HEK293 (cell line): ENCODE data around the gene NLGN2.

Experiments used
- CTCF ChIA-PET: fragments of 350-600 bp; formaldehyde crosslinking; extraction: SDS; loops from one replicate; lab custom pipeline; 2021; ENCODE audit warnings: antibody characterized with exemption; lab: Yijun Ruan, JAX
- POLR2A ChIA-PET: fragments of 300-600 bp; formaldehyde crosslinking; extraction: SDS; loops from one replicate; lab custom pipeline; 2020; ENCODE audit warnings: antibody characterized with exemption, inconsistent platforms; lab: Yijun Ruan, JAX
- H3K27ac ChIP-seq: fragments of 200-500 bp; sonication (Bioruptor generic); 2 replicates; pipeline ENCODE4 v1.5.1; 2014; ENCODE audit warnings: low read depth, low read length, control low read depth, inconsistent platforms; ENCODE audit errors: extremely low read depth
- H3K36me3 ChIP-seq, 2 experiments: fragments of 200-500 bp in 1 of 2; sonication (Bioruptor generic) in 1 of 2; 1 replicate in 1 of 2; 2 replicates in 1 of 2; pipeline ENCODE4 v1.5.1; 2014 to 2017; ENCODE audit warnings: inconsistent platforms in 2 of 2, low read length in 2 of 2; ENCODE audit not compliant: control insufficient read depth in 2 of 2, insufficient read depth in 1 of 2
- H3K4me1 ChIP-seq: fragments of 200-500 bp; sonication (Bioruptor generic); 2 replicates; pipeline ENCODE4 v1.5.1; 2014; ENCODE audit warnings: mild to moderate bottlenecking, low read length, inconsistent platforms; ENCODE audit not compliant: control insufficient read depth, insufficient read depth
- H3K4me3 ChIP-seq: 2 replicates; pipeline ENCODE4 v1.5.1; 2011; ENCODE audit warnings: low read depth, mild to moderate bottlenecking, control low read depth, low read length, moderate library complexity
- H3K9me3 ChIP-seq: fragments of 200-500 bp; sonication (Bioruptor generic); 2 replicates; pipeline ENCODE4 v1.5.1; 2014; ENCODE audit warnings: low read depth, low read length, inconsistent platforms; ENCODE audit not compliant: control insufficient read depth, insufficient read depth
- BCL11A ChIP-seq: fragments of 450-650 bp; formaldehyde crosslinking; IDR thresholded peaks from 2 replicates; pipeline ENCODE4 v1.5.1; 2016; ENCODE audit warnings: low read depth, missing biosample characterization, missing genetic modification characterization
- GLIS1 ChIP-seq: fragments of 450-650 bp; formaldehyde crosslinking; IDR thresholded peaks from 2 replicates; pipeline ENCODE4 v1.5.1; 2016; ENCODE audit warnings: missing biosample characterization, missing genetic modification characterization
- HOXD13 ChIP-seq: sonication (generic); formaldehyde crosslinking; IDR thresholded peaks from 2 replicates; pipeline ENCODE4 v1.8.0; 2022; ENCODE audit warnings: missing genetic modification reagents, borderline replicate concordance
- KLF8 ChIP-seq: fragments of 450-650 bp; formaldehyde crosslinking; IDR thresholded peaks from 2 replicates; pipeline ENCODE4 v1.5.1; 2016; ENCODE audit warnings: missing biosample characterization, missing genetic modification characterization
- SCRT1 ChIP-seq: fragments of 450-650 bp; formaldehyde crosslinking; IDR thresholded peaks from 2 replicates; pipeline ENCODE4 v1.5.1; 2016; ENCODE audit warnings: missing biosample characterization, missing genetic modification characterization, borderline replicate concordance
- WT1 ChIP-seq: fragments of 450-650 bp; formaldehyde crosslinking; IDR thresholded peaks from 2 replicates; pipeline ENCODE4 v1.5.1; 2016; ENCODE audit warnings: missing biosample characterization, missing genetic modification characterization
- ZFP3 ChIP-seq: fragments of 450-650 bp; formaldehyde crosslinking; IDR thresholded peaks from 2 replicates; pipeline ENCODE4 v1.5.1; 2016; ENCODE audit warnings: low read depth, missing biosample characterization, missing genetic modification characterization
- ZFP69B ChIP-seq: fragments of 450-650 bp; formaldehyde crosslinking; IDR thresholded peaks from 2 replicates; pipeline ENCODE4 v1.5.1; 2016; ENCODE audit warnings: missing biosample characterization, missing genetic modification characterization
- ZNF2 ChIP-seq: fragments of 450-650 bp; formaldehyde crosslinking; IDR thresholded peaks from 2 replicates; pipeline ENCODE4 v1.5.1; 2016; ENCODE audit warnings: missing biosample characterization, missing genetic modification characterization
- ZNF202 ChIP-seq: fragments of 450-650 bp; formaldehyde crosslinking; IDR thresholded peaks from 2 replicates; pipeline ENCODE4 v1.5.1; 2016; ENCODE audit warnings: missing biosample characterization, missing genetic modification characterization, borderline replicate concordance
- ZNF292 ChIP-seq: fragments of 450-650 bp; formaldehyde crosslinking; IDR thresholded peaks from 2 replicates; pipeline ENCODE4 v1.5.1; 2016; ENCODE audit warnings: low read depth, missing biosample characterization, missing genetic modification characterization, borderline replicate concordance
- ZNF302 ChIP-seq: fragments of 450-650 bp; formaldehyde crosslinking; IDR thresholded peaks from 2 replicates; pipeline ENCODE4 v1.5.1; 2016; ENCODE audit warnings: missing biosample characterization, missing genetic modification characterization, low read depth
- ZNF426 ChIP-seq: fragments of 450-650 bp; formaldehyde crosslinking; IDR thresholded peaks from 2 replicates; pipeline ENCODE4 v1.5.1; 2017; ENCODE audit warnings: missing biosample characterization, missing genetic modification characterization, mild to moderate bottlenecking, inconsistent platforms, moderate library complexity
- ZNF48 ChIP-seq: fragments of 450-650 bp; formaldehyde crosslinking; IDR thresholded peaks from 2 replicates; pipeline ENCODE4 v1.5.1; 2016; ENCODE audit warnings: missing biosample characterization, missing genetic modification characterization
- ZNF571 ChIP-seq: fragments of 450-650 bp; formaldehyde crosslinking; IDR thresholded peaks from 2 replicates; pipeline ENCODE4 v1.5.0; 2017; ENCODE audit warnings: missing biosample characterization, missing genetic modification characterization
- ZNF777 ChIP-seq: fragments of 450-650 bp; formaldehyde crosslinking; IDR thresholded peaks from 2 replicates; pipeline ENCODE4 v1.5.1; 2017; ENCODE audit warnings: missing biosample characterization, missing genetic modification characterization, borderline replicate concordance
- ZSCAN23 ChIP-seq: fragments of 450-650 bp; formaldehyde crosslinking; IDR thresholded peaks from 2 replicates; pipeline ENCODE4 v1.5.1; 2016; ENCODE audit warnings: missing biosample characterization, missing genetic modification characterization
- TF ChIP-seq, protein P1 (sequence below): fragments of 450-650 bp; formaldehyde crosslinking; IDR thresholded peaks from 2 replicates; pipeline ENCODE4 v1.5.1; 2016; ENCODE audit warnings: missing biosample characterization, missing genetic modification characterization
- TF ChIP-seq, protein P2 (sequence below): fragments of 450-650 bp; formaldehyde crosslinking; IDR thresholded peaks from 2 replicates; pipeline ENCODE4 v1.5.1; 2016; ENCODE audit warnings: missing biosample characterization, missing genetic modification characterization, borderline replicate concordance
- TF ChIP-seq, protein P3 (sequence below): fragments of 450-650 bp; formaldehyde crosslinking; optimal IDR thresholded peaks from 2 replicates; pipeline ENCODE3; 2016; ENCODE audit warnings: missing biosample characterization, mild to moderate bottlenecking, missing genetic modification characterization
- TF ChIP-seq, protein P4 (sequence below): fragments of 450-650 bp; formaldehyde crosslinking; IDR thresholded peaks from 2 replicates; pipeline ENCODE4 v1.5.1; 2016; ENCODE audit warnings: missing biosample characterization, missing genetic modification characterization
- TF ChIP-seq, protein P5 (sequence below): fragments of 450-650 bp; formaldehyde crosslinking; IDR thresholded peaks from 2 replicates; pipeline ENCODE4 v1.5.1; 2016; ENCODE audit warnings: missing biosample characterization, missing genetic modification characterization

NLGN2 gene

DNA sequence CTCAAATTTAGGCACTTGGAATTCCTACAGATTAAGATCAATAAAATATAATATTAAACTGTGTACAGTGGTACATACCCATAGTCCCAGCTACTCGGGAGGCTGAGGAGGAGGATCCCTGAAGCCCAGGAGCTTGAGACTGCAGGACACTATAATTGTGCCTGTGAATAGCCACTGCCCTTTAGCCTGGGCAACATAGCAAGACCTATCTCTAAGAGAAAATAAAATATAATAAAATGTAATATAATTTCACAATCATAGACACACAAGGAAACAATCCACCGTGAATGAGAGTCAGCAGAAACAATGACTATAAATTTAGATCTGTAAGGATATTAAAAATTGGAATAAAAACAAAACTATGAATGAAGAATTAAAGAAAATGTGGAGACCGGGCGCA, 36.8 kb upstream of the NLGN2 start:
- H3K4me1 ChIP-seq, result no peaks in the 10 kb centered on the region
- ChIA-PET POLR2A (interaction anchor here (0.7 to 1.7 kb wide), 3 partner anchors 23 to 156 kb away, joined by 3 to 4 read pairs (median 4); partner anchors contain the start of genes PLSCR3 and TMEM256), CTCF (interaction anchor here (0.6 to 1.9 kb wide), 6 partner anchors 9 to 190 kb away, joined by 3 to 13 read pairs (median 4); no protein-coding TSS in a partner anchor)
- H3K9me3 ChIP-seq, result no peaks in the 10 kb centered on the region
- TF ChIP-seq ZNF777 (no peak), ZFP3 (tag by site-specific recombination) (no peak), HOXD13 (CRISPR knock-in tag) (no peak), ZNF426 (tag by site-specific recombination) (no peak), ZFP69B (tag by site-specific recombination) (no peak), ZSCAN23 (tag by site-specific recombination) (no peak), ZNF202 (tag by site-specific recombination) (no peak), ZNF48 (tag by site-specific recombination) (no peak), ZNF292 (no peak), WT1 (no peak), BCL11A (no peak)
- TF ChIP-seq, protein P1, sequence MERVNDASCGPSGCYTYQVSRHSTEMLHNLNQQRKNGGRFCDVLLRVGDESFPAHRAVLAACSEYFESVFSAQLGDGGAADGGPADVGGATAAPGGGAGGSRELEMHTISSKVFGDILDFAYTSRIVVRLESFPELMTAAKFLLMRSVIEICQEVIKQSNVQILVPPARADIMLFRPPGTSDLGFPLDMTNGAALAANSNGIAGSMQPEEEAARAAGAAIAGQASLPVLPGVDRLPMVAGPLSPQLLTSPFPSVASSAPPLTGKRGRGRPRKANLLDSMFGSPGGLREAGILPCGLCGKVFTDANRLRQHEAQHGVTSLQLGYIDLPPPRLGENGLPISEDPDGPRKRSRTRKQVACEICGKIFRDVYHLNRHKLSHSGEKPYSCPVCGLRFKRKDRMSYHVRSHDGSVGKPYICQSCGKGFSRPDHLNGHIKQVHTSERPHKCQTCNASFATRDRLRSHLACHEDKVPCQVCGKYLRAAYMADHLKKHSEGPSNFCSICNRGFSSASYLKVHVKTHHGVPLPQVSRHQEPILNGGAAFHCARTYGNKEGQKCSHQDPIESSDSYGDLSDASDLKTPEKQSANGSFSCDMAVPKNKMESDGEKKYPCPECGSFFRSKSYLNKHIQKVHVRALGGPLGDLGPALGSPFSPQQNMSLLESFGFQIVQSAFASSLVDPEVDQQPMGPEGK, result no peak
- TF ChIP-seq, protein P2, sequence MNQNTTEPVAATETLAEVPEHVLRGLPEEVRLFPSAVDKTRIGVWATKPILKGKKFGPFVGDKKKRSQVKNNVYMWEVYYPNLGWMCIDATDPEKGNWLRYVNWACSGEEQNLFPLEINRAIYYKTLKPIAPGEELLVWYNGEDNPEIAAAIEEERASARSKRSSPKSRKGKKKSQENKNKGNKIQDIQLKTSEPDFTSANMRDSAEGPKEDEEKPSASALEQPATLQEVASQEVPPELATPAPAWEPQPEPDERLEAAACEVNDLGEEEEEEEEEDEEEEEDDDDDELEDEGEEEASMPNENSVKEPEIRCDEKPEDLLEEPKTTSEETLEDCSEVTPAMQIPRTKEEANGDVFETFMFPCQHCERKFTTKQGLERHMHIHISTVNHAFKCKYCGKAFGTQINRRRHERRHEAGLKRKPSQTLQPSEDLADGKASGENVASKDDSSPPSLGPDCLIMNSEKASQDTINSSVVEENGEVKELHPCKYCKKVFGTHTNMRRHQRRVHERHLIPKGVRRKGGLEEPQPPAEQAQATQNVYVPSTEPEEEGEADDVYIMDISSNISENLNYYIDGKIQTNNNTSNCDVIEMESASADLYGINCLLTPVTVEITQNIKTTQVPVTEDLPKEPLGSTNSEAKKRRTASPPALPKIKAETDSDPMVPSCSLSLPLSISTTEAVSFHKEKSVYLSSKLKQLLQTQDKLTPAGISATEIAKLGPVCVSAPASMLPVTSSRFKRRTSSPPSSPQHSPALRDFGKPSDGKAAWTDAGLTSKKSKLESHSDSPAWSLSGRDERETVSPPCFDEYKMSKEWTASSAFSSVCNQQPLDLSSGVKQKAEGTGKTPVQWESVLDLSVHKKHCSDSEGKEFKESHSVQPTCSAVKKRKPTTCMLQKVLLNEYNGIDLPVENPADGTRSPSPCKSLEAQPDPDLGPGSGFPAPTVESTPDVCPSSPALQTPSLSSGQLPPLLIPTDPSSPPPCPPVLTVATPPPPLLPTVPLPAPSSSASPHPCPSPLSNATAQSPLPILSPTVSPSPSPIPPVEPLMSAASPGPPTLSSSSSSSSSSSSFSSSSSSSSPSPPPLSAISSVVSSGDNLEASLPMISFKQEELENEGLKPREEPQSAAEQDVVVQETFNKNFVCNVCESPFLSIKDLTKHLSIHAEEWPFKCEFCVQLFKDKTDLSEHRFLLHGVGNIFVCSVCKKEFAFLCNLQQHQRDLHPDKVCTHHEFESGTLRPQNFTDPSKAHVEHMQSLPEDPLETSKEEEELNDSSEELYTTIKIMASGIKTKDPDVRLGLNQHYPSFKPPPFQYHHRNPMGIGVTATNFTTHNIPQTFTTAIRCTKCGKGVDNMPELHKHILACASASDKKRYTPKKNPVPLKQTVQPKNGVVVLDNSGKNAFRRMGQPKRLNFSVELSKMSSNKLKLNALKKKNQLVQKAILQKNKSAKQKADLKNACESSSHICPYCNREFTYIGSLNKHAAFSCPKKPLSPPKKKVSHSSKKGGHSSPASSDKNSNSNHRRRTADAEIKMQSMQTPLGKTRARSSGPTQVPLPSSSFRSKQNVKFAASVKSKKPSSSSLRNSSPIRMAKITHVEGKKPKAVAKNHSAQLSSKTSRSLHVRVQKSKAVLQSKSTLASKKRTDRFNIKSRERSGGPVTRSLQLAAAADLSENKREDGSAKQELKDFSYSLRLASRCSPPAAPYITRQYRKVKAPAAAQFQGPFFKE (tag by site-specific recombination), result no peak
- no peak overlapping the region for H3K27ac ChIP-seq
- no peaks in the 10 kb centered on the region for H3K36me3 ChIP-seq
- no peak overlapping the region for H3K4me3 ChIP-seq

DNA sequence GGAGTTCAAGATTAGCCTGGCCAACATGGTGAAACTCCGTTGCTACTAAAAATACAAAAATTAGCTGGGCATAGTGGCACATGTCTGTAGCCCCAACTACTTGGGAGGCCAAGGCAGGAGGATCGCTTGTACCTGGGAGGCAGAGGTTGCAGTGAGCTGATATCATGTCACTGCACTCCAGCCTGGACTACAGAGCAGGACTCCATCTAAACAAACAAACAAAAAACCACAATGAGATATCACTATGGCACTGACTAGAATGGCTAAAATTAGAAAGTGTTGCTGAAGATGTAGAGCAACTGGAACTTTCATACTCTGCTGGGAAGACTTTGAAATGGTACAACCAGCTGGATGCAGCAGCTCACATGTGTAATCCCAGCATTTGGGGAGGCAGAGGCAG, 33.3 kb upstream of the NLGN2 start:
- ChIA-PET POLR2A (no interaction called here), CTCF (interaction anchor here (2.4 kb wide), 1 partner anchor 18 kb away, joined by 21 read pairs; the partner anchor contains the start of gene TMEM95)
- H3K27ac ChIP-seq, result no peak overlapping the region
- no peaks in the 10 kb centered on the region for H3K4me1 ChIP-seq
- H3K4me3 ChIP-seq, result no peak overlapping the region
- H3K36me3 ChIP-seq, result no peaks in the 10 kb centered on the region
- H3K9me3 ChIP-seq, result no peaks in the 10 kb centered on the region
- TF ChIP-seq ZFP3 (tag by site-specific recombination) (no peak), KLF8 (tag by site-specific recombination) (0 out of 2 replicates have a peak, but pooled peaks have one; percentile 27), SCRT1 (no peak), ZNF302 (tag by site-specific recombination) (no peak), BCL11A (no peak), ZNF2 (peak; percentile 93), ZNF571 (no peak), GLIS1 (tag by site-specific recombination) (peak; percentile 51)
- TF ChIP-seq, protein P3, sequence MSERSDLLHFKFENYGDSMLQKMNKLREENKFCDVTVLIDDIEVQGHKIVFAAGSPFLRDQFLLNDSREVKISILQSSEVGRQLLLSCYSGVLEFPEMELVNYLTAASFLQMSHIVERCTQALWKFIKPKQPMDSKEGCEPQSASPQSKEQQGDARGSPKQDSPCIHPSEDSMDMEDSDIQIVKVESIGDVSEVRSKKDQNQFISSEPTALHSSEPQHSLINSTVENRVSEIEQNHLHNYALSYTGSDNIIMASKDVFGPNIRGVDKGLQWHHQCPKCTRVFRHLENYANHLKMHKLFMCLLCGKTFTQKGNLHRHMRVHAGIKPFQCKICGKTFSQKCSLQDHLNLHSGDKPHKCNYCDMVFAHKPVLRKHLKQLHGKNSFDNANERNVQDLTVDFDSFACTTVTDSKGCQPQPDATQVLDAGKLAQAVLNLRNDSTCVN, result no peak
- TF ChIP-seq, protein P4, sequence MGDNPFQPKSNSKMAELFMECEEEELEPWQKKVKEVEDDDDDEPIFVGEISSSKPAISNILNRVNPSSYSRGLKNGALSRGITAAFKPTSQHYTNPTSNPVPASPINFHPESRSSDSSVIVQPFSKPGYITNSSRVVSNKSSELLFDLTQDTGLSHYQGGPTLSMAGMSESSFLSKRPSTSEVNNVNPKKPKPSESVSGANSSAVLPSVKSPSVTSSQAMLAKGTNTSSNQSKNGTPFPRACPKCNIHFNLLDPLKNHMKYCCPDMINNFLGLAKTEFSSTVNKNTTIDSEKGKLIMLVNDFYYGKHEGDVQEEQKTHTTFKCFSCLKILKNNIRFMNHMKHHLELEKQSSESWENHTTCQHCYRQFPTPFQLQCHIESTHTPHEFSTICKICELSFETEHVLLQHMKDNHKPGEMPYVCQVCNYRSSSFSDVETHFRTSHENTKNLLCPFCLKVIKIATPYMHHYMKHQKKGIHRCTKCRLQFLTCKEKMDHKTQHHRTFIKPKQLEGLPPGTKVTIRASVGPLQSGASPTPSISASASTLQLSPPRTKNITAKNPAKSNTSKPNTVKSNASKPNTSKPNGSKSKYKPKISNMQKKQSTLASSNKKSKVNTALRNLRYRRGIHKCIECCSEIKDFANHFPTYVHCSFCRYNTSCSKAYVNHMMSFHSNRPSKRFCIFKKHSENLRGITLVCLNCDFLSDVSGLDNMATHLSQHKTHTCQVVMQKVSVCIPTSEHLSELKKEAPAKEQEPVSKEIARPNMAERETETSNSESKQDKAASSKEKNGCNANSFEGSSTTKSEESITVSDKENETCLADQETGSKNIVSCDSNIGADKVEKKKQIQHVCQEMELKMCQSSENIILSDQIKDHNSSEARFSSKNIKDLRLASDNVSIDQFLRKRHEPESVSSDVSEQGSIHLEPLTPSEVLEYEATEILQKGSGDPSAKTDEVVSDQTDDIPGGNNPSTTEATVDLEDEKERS (tag by site-specific recombination), result peak; percentile 50; the same call in 1 of the 2 replicates
- TF ChIP-seq, protein P5, sequence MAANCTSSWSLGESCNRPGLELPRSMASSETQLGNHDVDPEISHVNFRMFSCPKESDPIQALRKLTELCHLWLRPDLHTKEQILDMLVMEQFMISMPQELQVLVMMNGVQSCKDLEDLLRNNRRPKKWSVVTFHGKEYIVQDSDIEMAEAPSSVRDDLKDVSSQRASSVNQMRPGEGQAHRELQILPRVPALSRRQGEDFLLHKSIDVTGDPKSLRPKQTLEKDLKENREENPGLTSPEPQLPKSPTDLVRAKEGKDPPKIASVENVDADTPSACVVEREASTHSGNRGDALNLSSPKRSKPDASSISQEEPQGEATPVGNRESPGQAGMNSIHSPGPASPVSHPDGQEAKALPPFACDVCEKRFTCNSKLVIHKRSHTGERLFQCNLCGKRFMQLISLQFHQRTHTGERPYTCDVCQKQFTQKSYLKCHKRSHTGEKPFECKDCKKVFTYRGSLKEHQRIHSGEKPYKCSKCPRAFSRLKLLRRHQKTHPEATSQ (tag by site-specific recombination), result no peak
